NCI-H2171 treated with DMSO at 0.1 percent for 48 hours (cell line): Measurements from ENCODE around the gene NME9.
A peak's percentile ranks its signal among the peaks of the same experiment; 100 is the strongest.

Experiments
- DNase-seq: peaks from one replicate; lab custom pipeline; 2025; lab: John Stamatoyannopoulos, UW

NME9 gene

DNA sequence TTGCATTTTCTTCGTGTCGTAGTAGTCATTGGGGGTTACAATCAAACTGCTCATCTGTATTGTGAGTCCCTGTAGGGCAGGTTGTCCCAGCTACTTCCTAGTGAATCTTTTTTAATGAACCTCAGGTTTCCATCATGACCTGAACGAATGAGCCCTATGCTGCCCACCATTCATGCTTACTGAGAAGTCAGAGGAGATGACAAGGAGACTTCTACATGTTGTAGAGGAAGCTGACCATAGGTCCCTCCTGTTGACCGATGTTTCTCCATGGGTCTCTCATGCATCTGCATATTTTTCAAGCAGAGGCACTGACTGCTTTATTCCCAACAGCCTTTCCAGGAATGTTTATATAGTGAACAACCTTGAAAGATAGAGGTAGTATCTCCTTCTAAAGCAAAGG, 5.0 kb upstream of the NME9 start:
- no peak for DNase-seq

DNA sequence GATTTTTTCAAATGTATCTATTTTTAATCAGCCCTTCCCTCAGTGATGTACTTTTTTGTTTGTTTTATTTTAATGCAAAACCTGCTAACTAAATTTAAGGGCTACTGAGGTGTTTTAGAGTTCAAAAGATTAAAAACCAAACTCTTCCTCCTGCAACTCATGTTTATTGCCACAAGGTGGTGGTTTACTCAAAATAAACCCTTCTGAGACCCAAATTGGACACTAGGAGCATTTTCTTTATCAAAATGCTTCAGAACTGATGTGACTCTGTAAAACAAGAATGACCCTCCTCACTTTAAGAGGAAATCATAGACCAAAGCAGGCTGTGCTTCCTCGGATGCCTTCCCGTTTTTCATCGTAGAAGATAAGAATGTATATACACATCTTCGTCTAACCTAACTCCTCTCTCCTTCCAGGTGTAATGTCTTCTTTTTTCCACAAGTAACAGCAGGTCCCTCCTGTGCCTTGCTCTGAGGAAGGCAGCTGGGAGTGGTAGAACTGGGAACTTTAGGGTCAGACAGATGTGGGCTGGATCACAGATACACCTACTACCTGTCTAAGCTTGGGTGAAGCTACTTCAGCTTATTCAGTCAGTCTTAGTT, 2.9 kb upstream of the NME9 start:
- DNase-seq, result peak; percentile 57

DNA sequence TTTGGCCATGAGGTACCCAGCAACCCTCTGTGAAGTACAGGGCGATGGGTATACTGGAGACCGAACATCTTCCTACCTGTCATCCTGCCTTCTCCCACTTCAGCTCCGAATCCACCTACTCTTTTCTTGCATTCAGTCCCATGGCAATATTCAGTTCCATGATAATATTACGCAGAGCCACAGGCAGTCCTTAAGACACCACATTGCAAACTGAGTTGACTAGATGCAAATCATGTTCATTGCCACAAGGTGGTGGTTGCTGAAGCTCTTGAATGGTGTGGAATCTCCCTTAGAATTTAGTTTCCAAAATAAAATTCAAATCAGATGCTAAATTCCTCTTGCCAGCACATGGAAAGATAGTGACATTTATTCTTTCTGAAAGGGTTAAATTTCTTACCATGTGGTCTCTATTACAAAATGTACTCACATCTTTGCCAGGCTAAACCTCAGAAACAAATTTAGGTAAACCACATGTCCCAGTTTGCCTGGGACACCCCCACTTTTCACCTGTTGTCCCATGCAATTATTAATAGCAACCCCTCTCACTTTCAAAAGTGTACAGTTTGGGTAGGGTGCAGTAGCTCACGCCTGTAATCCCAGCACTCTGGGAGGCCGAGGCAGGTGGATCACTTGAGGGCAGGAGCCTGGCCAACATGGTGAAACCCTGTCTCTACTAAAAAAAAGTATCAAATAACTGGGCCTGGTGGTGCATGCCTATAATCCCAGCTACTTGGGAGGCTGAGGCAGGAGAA, 1.7 kb upstream of the NME9 start:
- no peak for DNase-seq

DNA sequence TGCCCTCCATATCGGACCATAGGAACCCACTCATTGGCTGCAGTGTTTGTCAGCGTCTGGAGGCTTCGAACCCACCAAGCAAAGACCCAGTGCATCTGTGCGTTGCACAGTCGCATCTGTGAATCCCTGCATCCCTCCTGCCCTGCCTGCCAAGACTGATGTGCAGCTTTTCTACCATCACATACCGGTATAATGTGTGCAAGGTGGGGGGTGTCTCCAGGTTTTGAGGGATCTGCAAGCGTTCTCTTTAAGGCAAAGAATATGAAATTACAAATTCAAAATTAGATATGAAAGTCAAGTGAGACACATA, 288 bp upstream of the NME9 start:
- DNase-seq, result no peak

DNA sequence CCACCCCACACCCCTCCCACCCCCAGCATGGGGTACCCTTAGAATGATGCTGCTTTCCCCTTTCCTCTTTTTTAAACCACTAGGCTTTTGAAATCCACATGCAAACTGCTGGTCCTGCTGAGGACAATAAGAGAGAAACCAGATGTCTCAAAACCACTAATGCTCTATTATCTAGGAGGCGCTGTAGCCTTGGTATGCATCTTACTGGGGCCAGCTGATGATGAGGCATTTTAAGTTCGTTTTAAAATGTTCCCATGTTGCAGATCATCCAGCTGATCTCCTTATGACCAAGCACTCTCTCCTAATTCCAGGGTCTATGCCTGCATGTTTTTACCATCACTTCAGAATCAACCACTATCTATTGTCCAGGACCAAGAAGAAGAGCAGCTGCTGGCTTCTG, 1.3 kb downstream of the NME9 start:
- DNase-seq, result no peak

DNA sequence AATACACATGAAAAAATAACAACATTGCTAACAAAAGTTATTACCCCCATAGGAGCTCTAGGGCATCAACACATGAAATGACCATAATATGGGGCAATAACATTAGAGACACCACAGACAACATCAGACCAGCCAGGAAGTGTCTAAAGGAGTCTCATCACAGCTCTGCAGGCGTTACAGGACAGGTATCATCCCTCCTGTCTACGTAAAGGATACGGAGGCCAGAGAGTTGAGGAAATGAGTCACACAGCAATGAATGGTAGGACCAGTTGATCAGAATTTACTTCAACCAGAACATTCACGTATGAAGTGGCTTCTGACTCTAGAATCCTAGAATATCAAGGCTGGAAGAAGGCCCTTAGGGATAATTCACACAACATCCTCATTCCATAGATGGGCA, 1.8 kb downstream of the NME9 start:
- DNase-seq, result no peak

DNA sequence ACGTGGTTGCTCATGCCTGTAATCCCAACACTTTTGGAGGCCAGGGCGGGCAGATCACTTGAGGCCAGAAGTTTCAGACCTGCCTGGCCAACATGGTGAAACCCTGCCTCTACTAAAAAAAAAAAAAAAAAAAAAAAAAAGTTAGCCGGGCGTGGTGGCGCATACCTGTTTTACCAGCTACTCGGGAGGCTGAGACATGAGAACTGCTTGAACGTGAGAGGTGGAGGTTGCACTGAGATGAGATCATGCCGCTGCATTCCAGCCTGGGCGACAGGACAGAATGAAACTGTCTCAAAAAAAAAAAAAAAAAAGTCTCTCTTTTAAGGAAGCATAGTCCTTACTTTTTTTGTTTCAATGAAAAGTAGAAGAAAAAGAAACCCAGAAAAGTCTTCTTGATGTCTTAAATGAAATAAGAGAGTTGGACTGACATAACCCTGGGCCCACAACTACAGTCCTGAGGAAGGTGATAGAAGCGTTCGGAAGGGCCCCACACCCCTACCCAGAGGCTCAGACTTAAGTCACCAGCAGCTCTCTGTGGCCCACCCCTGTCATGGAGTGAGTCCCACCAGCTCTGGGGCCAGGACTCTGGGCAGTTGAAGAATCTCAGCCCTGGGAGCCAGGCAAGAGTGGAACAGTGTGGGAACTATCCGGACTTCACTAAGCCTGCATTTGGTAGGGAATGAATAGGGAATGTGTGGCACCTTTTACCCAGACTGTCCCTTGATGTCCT, 2.6 kb downstream of the NME9 start:
- no peak for DNase-seq

DNA sequence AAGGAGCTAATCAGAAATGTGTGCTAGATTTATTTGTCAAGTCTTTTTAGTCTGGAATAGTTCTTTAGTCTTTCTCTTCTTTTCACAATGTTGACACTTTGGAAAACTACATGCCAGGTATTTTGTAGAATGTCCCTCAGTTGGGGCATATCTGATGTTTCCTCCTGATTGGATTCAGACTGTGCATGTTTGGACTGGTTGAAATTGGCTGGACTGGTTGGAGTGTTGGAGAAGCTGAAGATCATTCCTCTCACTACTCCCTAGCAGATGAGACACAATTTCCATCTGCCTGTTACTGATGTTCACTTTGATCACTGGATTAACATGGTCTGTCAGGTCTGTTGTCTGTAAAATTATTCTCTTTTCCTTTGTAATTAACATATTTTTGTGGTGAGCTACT, 3.7 kb downstream of the NME9 start:
- DNase-seq, result no peak

DNA sequence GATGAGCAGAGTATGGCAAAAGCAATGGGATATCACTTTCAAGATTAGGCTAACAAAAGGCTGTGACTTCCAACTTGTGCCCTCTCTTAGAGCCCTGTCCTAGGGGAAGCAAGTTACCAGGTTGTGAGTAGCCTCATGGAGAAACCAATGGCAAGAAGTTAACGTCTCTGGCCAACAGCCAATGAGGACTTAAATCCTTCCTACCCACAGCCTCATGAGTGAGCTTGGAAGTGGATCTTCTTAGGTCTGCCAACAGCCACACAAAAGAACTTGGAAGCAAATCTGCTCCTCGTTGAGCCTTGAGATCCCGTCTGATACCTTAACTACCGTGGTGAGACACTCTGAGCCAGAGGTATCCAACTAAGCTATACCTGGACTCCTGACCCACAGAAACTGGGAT, 5.7 kb downstream of the NME9 start:
- DNase-seq, result no peak

DNA sequence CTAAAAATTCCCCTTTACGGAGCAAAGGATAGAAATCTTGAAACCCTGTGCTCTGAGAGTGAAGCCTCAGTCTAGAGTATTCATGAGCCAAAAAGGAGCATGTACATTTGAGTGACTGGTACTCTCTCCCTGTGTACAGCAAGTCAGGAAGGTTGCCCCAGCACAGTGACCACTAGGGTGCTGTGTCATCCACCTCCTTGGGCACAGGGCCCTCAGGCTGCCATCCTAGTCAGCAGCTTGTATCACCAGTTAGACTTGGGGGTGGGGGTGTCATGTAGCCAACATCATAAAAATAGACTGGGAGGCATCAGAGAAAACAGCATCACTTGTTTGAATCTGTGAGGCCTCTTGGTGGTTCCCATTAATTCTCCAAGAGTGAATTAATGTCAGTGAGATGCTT, 12.0 kb downstream of the NME9 start:
- no peak for DNase-seq

DNA sequence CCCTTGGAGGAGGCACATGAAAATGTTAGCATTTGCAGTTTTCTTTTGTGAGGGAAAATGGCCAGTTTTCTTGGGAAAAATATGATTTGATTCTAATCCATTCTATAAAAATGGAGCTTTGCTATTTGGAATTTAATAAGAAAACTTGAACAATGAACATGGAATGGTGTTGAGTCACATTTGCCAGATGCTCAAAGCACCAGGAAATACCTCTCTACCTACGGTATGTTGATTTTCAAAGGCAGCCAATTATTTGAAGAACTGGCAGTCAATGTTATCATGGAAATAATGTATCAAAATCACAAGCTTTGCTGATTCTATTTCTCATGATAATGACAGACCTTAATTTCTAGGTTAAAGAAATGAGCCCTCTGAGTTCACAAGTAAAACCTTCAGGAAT, 14.9 kb downstream of the NME9 start:
- DNase-seq, result no peak

DNA sequence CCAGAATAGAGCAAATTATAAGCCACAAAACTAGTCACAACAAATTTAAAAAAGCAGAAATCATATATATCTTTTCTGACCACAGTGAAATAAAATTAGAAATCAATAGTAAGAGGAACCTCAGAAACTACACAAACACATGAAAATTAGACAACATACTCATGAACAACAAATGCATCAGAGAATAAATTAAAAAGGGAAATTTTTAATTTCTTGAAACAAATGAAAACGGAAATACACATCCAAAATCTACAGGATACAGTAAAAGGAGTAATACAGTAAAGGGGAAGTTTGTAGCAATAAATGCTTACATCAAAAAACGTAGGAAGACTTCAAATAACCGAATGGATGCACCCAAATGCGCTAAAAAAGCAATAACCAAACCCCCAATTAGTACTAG, 19.2 kb downstream of the NME9 start:
- no peak for DNase-seq

DNA sequence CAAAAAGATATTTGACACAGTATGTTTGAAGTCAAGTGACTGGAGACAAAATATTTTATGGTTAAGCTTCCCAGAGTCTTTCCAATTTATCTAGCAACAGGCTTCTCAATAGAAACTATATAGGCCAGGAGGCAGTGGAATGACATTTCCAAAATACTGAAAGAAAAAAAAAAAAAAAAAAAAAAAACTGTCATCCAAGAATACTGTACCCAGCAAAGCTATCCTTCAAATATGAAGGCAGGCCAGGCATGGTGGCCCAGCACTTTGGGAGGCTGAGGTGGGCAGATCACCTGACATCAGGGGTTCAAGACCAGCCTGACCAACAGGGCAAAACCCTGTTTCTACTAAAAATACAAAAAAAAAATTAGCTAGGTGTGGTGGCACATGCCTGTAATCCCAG, 20.9 kb downstream of the NME9 start:
- DNase-seq, result no peak

DNA sequence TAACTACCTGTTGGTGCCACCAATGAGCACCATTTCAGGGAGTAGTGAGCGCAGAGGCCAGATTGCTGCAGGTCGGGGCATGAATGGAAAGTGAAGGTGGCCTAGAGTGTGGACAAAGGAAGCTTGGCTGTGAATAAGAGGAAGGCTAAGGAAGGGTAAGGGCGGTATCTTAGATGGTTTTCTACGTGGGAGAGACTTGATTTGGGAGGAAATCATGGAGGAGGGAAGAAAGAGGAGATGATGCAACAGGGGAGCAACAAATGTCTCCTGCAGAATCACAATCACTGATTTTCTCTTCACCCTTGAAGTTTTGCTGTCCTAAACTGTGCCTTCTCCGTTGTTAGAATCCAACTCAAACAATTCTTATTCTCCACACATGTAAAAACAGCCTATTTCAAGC, 21.8 kb downstream of the NME9 start:
- DNase-seq, result no peak

DNA sequence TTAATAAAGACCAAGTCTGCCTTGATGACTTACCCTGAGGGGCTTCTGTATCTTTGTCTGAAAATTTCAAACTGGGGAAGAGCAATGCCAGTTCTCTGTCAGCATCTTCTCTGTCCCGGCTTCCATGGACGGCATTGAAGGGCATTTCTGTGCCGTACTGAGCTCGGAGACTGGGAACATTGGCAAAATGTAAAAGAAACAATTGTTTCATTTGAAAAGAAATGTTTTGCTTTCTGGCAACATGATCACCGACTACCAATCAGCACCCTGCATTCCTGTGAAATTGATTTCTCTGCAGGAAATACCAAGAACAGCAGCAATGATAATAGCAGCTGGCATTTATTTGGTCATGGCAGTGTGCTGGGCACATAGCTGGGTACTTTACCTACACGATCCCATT, 26.2 kb downstream of the NME9 start:
- DNase-seq, result no peak

DNA sequence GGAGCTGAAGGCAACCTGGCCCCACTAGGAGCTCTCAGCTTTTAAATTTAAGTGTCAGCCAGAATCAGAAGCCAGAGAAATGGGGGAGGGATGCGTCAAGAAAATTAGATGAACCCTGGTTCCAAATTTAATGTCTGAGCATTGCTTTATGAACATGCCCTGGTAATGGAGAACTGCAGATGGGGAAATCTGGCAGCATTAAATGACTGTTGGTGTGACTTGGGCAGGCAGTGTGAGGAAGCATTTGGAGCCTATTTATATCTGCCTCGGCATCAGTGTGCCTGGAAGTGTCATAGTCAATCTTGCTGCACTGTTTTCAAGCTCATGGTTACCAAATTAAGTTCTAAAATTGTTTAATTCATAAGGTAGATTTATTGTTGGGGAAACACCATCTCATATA, 29.0 kb downstream of the NME9 start:
- DNase-seq, result no peak

DNA sequence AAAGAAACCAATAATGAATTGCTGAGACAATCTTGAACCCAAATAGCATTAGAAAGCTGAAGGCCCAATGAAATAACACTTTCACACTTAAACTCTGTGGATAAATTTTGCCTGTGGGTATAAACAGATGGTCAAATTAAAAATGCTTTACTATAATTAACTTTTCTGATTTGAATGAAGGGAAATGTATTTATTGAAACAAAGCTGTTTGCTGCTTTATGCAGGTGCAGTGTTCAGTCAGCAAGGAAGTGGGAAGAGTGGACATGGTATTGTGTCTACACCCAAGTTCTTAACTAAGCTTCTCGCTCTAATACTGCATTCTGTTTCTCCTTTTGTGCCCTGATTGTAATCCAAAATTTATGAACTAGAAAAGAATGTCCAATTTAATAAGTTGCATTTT, 31.8 kb downstream of the NME9 start:
- no peak for DNase-seq

DNA sequence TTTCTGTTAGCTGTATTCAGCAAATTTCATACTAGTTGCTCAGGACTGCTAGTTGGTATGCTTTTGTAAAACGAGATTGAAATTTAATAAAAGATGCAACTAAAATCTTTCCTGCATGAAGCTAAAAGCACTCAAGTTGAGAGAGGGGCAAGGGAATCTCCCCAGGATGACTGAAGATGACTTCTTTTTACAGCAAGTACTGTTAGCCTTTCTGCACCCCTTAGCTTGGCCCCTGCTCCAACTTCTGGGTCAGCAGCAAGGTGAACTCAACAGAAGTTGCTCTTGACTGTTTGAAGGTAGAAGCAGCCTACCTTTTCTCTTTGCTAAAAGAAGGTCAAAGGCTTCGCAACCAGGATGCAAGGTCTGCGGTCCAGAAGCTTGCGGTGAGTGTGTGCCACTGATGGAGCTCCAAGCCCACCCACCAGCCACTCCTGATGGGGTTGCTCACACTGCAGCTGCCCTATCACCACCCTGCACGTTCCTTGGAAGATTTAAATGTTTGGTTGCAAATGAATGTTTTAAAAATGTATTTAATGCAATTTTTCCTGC, 32.5 kb downstream of the NME9 start:
- DNase-seq, result no peak

DNA sequence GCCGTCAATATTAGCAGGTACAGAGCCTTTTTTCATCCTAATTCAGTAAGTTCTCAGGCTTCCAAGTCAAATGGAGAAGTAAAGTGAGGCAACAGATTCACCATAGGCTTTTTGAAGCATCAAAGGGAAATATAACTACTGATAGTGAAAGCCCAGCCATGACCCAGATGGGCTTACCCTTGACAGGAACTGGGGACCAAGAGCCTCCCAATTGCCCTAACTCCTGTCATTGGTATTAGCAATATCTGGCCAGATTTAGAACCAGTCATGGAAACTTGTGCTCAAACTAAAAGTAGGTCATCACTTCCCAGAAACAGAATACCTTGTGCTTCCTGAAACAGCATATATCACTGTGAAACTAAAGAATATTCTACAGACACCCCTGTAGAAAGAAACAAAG, 33.0 kb downstream of the NME9 start:
- no peak for DNase-seq

DNA sequence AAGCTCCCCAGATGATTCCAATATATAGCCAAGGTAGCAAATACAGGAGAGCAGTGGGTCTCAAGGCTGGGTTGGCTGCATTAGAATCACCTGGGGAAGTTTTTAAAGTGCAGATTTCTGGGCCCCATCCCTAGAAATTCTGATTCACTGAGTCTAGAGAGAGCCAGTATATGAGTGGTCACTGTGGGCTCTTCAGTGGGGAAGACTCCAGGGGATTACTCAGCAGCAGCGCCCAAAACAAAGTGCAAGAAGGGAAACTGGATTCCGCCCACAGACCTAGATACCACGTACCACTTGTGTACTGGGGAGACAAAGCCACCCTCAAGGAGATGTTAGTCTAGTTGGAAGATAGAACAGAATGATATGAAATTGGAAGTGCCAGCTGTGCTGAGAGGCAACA, 40.0 kb downstream of the NME9 start:
- DNase-seq, result no peak

DNA sequence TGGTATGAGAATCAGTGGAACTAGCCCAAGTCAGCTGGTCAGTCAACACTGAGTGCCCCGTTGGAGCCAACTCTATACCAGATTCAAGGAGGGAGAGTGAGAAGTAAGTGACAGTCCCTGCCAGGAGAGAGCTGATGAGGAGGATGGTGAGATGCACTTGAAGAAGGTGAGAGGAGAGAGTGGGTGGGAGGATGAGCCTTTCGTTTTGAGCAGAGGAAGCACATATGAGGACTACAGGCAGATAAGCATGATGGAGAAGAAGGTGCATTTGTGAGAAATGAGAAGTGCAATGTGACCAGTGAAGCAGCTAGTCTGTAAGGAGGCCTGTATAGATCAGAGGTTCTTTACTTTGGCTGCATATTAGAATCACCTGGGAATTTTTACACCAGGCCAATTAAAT, 40.4 kb downstream of the NME9 start:
- DNase-seq, result no peak

DNA sequence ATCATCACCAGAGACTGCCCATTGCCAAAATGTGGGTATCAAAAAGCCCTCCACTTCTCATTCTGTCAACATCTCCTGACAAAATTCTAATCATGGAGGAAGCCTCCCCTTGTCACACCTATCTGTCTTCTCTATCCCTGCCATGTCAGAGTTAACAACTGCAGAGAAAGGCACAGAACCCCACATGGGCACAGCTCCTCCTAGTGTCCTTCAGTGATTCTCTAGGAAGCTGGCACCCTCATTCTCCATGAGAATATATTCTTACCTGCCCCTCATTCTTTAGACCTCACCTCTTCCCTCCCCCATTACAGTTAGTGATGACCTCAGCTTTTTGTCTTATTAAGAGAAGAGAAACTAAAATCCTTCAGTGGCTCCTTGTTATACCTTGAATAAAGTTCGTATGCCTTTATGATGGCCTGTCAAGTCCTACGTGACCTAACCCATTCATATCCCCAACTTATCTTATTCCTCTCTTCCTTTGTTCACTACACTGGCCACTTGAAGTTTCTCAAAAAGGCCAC, 44.6 kb downstream of the NME9 start:
- no peak for DNase-seq

DNA sequence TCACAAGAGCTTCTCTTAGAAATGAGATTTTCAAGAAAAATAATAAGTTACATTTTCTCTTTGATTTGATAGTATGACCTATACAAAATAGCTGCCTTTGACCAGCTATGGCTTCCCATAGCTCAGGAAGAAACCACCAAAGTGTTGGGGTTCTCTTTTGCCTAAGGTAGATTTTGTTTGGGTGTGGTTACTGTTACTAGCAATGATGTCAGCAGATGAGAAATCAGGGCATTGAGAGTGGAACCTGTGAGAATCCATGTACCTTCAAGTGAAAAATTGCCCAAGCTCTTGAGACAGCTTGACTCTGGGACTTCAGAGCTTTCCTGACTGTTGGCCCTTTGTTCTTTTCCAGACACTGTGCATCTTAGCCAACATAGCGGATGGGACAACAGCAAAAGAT, 45.6 kb downstream of the NME9 start:
- DNase-seq, result no peak
